Peyer's patch (tissue), 4 donors: ENCODE results near the gene RNASE8.

Experiments used
- CTCF ChIP-seq, 6 experiments: fragments of 450-650 bp in 4 of 6; fragments of 200-600 bp in 2 of 6; sonication (generic) in 1 of 6; IDR thresholded peaks; one replicate each; pipeline ENCODE4 v1.5.1; 2017 to 2019; ENCODE audit warnings: antibody characterized with exemption in 6 of 6, mild to moderate bottlenecking in 3 of 6, moderate library complexity in 1 of 6
- POLR2A ChIP-seq, 2 donors: fragments of 450-650 bp; IDR thresholded peaks; one replicate each; pipeline ENCODE4 v1.5.1; 2017; ENCODE audit warnings: antibody characterized with exemption in 2 of 2, mild to moderate bottlenecking in 2 of 2, moderate library complexity in 2 of 2

GRCh38 chr14:21103411-21103709 lies 45.7 kb downstream of the RNASE8 start:
- TF ChIP-seq POLR2A (IDR thresholded peaks at IDR 0.05) (no peak), CTCF (IDR thresholded peaks at IDR 0.05) (no peak)
